ENCODE results near the gene ADCY4.

DNA sequence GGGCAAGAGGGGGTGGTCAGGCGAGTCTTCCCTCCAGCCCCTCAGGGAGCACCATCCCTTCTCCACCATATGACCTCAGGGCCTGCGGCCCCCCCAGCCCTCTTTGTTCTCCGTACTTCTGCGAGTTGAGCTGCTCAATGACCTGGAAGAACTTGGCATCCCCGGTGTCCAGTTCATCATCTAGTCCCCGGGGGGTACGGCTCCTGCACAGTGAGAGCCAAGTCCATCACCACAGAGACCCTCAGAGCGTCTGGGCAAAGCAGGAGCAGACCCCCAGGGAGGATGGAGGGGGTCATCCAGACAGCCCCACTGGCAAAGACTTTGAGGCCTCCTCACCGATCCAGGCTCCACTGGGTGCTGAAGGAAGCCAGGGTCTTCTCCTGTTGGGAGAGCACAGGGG is 8.9 kb downstream of the ADCY4 start:
- TF ChIP-seq, protein P1, sequence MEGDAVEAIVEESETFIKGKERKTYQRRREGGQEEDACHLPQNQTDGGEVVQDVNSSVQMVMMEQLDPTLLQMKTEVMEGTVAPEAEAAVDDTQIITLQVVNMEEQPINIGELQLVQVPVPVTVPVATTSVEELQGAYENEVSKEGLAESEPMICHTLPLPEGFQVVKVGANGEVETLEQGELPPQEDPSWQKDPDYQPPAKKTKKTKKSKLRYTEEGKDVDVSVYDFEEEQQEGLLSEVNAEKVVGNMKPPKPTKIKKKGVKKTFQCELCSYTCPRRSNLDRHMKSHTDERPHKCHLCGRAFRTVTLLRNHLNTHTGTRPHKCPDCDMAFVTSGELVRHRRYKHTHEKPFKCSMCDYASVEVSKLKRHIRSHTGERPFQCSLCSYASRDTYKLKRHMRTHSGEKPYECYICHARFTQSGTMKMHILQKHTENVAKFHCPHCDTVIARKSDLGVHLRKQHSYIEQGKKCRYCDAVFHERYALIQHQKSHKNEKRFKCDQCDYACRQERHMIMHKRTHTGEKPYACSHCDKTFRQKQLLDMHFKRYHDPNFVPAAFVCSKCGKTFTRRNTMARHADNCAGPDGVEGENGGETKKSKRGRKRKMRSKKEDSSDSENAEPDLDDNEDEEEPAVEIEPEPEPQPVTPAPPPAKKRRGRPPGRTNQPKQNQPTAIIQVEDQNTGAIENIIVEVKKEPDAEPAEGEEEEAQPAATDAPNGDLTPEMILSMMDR (IDR thresholded peaks at IDR 0.05): no peak
- no peak for TF ChIP-seq POLR2A (IDR thresholded peaks at IDR 0.05)

Data from right lobe of liver (tissue), 4 donors.